CD4-positive, alpha-beta T cell treated with Interleukin-21 for 1 hour (primary cell): ENCODE data around the gene CPED1.
"Not testable (repeated sequence)": the region's sequence is repeated elsewhere in the genome, so short reads cannot be mapped to it uniquely, and the experiment has no call there.

Experiments used
- DNase-seq: peaks from one replicate; pipeline ENCODE4 v3.0.0-alpha.2; 2020

The CPED1 gene

DNA sequence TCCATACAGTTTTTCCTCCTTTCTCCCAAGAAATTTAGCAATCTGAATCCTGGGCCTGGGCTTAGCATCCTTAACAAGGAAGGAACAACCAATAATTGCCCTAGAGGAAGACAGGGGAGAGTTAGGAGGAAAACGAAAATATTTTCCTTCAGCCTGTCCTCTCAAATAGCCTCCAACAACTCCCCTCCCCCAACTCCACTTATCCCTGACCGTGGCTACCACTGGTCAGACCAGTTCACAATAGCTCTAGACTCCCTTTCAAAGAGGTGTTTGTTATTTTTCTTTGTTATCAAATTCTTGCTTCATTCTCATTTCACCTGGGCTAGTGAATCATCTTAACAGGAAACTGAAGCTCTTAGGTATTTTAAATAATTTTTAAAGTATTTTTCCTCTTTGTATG lies 114.1 kb downstream of the CPED1 start:
- no peak for DNase-seq

DNA sequence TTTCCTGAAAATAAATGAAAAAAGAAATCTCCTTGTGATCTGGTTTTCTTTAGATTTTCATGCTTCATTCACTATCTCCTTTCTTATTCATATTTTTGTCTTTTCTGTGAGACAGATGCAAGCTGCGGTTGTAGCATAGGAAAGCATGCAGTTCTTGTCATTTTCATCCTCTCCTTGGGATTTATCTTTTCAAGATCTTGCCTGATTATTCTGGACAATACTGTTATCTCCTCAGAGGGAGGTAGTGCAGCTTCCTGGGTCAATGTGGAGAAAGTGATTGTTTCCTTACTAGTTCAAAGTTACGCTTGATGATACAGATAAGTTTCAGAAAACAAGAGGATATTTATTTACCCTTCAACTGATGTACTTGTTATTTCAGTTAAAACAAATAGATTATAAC lies 114.6 kb downstream of the CPED1 start:
- no peak for DNase-seq

DNA sequence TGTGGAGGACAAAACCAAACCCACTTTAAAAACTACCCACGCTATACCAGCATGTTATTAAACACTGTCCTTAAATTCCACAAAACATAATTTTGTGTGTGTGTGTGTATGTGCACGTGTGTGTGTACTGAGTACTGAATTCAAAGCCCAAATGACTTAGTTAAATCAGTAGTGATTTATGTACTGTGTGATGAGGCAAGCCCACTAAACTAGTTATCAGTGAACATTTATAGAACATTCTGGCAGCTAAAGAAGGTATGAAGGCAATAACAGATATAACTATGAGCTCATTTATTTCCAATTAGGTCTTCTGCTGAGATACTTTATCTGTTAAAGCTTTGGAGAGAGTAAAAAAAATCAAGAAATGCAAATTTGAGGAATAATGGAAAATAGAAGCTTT lies 115.1 kb downstream of the CPED1 start:
- no peak for DNase-seq

- no peak for DNase-seq
Measured at GRCh38 chr7:121105262-121105661, 116.8 kb downstream of the CPED1 start.

GRCh38 chr7:121107923-121108498 lies 119.5 kb downstream of the CPED1 start:
- peak; percentile 59 for DNase-seq

DNA sequence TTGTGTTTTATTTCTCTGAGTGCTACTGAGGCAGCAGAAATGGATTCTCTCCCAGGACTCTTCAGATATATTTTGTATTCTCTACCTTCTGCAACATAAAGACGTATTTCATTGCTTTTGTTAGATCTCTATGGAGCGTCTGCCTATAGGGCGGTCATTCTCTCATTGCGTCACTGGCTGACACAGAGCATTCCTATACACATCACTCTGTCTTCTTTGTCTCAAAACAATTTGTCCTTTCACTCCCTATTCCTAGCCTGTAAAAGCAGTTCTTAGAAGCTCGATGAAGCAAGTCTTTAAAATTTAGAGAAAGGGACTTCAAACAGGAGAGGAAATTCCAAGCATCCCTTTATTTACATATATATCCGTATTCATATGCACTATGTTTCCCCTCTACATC lies 120.6 kb downstream of the CPED1 start:
- no peak for DNase-seq

DNA sequence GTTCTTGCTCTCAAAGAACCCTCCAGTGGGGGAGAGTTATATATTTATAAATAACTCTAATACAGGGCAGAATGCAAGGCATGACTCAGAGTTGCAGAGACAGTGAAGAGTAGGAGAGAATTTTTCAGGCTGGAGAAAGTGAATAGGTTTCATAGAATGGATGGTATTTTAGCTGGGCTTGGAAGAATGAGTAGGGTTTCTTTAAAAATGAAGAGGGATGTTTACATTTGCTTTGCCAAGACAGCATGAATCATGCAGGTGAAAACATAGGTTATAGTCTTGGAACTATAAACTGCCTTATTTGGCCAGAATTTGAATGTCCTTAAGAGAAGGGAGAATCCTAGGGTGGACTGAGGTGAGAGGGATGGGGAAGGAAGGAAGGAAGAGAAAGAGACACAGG lies 124.8 kb downstream of the CPED1 start:
- DNase-seq = no peak

DNA sequence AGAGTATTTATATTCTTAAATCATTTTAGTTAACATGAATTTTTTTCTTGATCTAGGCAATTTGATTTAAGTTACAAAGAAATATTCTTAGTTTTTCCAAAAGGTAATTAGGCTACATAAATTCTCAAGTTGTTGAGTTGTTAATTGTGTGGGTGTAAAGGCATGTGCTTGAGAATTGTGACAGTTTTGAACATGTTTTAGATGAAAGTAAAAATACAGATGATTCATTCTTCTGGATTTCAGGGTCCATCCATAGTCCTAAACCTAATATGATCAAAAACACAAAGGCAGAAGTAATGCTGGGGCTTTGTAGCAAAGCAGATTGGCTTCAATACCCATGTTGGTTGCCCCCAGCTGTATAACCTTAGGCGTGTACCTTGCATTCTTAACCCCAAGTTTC lies 127.9 kb downstream of the CPED1 start:
- no peak for DNase-seq

DNA sequence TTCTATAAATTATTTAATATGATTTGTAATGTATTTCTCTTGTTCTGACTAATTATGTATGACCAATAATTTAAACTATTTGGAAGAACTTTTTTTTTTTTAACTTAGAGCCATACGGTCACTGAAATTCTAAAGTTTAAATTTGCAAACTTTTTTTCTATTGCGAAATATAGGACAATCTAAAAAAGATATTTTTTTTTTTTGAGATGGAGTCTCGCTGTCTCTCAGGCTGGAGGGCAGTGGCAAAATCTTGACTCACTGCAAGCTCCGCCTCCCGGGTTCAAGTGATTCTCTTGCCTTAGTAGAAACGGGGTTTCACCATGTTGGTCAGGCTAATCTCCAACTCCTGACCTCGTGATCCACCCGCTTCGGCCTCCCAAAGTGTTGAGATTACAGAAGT lies 130.5 kb downstream of the CPED1 start:
- no peak for DNase-seq

GRCh38 chr7:121123032-121123431 lies 134.5 kb downstream of the CPED1 start:
- no peak for DNase-seq

GRCh38 chr7:121125454-121125853 lies 136.9 kb downstream of the CPED1 start:
- not testable (repeated sequence) for DNase-seq

DNA sequence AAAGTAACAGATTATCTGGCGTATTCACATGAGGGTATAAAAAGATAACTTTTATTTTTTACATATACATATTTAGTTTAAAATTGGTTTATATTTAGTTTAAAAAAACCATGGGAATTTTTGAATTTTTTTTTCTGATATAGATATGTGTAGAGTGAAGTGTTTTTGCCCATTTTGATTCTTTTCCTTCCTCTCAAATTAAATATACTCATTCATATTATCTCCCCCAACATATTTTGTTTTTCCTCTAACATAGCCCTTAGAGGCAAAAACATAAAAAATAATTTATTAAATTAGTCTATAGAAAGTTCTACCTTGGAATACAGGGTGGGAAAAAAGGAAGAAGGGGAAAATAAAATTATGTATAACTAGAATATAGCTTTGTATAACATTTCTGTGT lies 137.7 kb downstream of the CPED1 start:
- no peak for DNase-seq

- no peak for DNase-seq
Measured at GRCh38 chr7:121126801-121127534, 138.5 kb downstream of the CPED1 start.

- no peak for DNase-seq
Measured at GRCh38 chr7:121132940-121133339, 144.4 kb downstream of the CPED1 start.

DNA sequence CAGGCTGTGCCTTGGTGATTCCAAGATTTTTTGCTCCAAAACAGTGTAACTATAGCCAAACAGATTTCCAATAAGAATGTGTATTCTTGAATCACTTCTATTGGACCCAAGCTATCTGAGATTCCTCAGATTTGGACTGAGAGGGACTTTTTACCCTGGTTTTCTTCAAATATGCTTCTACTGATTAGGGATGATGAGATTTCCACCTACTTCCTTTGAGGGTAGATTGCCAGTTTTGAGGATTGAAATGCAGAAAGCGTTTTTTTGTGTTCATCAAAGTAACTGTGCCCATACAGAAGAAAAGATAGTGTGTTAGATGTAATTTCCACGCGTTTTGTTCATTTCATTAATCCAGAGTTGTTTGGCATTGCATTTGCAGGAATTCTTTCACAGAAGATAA lies 144.9 kb downstream of the CPED1 start:
- no peak for DNase-seq

DNA sequence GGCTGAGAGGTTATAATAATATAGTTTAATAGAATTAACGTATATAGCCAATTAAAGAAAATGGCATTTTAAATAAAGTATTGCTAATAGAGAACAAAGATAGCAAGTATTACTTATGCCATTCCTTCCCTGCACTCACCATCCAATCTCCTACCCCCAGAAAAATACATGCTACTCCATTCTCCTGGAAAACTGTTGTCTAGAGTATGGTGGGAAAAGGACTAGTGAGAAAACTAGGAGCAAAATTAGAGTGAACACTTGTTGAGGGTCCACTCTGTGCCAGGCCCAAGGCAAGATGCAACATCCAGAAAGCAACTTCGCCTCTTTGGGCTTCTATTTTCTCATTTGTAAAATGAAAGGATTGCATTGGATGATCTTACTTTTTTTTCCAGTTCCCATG lies 149.1 kb downstream of the CPED1 start:
- no peak for DNase-seq

- DNase-seq = no peak
Measured at GRCh38 chr7:121138262-121138933, 149.9 kb downstream of the CPED1 start.

DNA sequence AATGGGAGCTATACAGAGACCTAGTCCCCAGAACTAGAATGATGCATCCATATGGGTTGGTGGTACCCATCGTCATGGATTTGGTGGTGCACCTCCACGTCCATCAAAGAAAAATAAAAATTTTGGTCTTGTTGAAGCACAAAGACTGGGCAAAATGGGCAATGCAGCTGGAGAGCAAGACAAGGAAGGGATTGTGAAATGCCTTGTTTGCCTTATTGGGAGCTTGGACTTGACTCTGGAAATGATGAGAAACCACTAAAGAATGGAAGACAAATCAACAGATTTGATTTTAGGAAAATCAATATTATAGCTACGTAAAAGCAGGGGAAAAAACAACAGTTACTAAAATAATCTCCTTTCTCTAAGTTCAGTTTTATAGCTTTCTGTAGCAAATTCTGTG lies 150.9 kb downstream of the CPED1 start:
- no peak for DNase-seq

GRCh38 chr7:121140790-121141189 lies 152.3 kb downstream of the CPED1 start:
- DNase-seq = no peak

- no peak for DNase-seq
Measured at GRCh38 chr7:121151774-121152221, 163.3 kb downstream of the CPED1 start.

- no peak for DNase-seq
Measured at GRCh38 chr7:121153411-121153810, 164.9 kb downstream of the CPED1 start.

DNA sequence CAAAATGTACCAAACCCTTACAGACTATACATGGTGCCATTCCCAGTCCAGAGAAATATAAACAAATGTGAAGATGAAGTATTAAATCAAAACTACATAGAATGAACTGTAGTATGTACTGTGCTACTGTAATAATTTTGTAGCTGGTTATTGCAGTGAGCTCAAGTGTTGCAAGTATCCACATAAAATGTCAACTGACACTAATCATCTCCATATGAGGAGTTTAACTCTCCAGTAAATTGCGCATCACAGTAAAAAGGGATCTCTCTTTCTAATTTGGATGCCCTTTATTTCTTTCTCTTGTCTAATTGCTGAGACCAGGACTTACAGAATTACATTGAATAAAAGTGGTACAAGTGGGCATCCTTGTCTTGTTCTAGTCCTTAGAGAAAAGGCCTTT lies 165.5 kb downstream of the CPED1 start:
- no peak for DNase-seq

DNA sequence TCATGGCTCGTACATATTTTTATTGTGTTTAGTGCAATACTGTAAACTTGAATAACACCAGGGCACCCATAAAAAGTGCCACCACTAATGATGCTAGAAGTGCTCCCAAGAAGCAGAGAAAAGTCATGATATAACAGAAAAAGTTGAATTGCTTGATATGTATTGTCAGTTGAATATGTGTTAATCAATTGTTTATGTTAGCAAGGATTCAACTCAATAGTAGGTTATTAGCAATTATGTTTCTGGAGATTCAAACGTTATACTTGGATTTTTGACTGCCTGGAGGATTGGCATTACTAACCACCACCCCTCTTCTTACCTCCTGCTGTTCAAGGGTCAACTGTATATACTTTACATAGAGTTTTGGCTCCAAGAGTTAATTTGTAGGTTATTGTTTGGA lies 168.3 kb downstream of the CPED1 start:
- DNase-seq = no peak

GRCh38 chr7:121157341-121157751 lies 168.8 kb downstream of the CPED1 start:
- no peak for DNase-seq
